ENCODE measurements around the gene PDAP1.
"Not testable (repeated sequence)": the region's sequence is repeated elsewhere in the genome, so short reads cannot be mapped to it uniquely, and the experiment has no call there.

DNA sequence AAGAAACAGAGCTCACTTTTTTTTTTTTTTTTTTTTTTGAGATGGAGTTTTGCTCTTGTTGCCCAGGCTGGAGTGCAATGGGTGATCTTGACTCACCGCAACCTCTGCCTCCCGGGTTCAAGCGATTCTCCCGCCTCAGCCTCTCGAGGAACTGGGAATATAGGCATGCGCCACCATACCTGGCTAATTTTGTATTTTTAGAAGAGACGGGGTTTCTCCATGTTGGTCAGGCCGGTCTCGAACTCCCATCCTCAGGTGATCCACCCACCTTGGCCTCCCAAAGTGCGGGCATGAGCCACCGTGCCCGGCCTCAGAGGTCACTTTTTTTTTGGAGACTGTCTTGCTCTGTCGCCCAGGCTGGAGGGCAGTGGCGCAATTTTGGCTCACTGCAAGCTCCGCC, 49.9 kb downstream of the PDAP1 start:
- TF ChIP-seq, protein P1, sequence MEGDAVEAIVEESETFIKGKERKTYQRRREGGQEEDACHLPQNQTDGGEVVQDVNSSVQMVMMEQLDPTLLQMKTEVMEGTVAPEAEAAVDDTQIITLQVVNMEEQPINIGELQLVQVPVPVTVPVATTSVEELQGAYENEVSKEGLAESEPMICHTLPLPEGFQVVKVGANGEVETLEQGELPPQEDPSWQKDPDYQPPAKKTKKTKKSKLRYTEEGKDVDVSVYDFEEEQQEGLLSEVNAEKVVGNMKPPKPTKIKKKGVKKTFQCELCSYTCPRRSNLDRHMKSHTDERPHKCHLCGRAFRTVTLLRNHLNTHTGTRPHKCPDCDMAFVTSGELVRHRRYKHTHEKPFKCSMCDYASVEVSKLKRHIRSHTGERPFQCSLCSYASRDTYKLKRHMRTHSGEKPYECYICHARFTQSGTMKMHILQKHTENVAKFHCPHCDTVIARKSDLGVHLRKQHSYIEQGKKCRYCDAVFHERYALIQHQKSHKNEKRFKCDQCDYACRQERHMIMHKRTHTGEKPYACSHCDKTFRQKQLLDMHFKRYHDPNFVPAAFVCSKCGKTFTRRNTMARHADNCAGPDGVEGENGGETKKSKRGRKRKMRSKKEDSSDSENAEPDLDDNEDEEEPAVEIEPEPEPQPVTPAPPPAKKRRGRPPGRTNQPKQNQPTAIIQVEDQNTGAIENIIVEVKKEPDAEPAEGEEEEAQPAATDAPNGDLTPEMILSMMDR (conservative IDR thresholded peaks at IDR 0.05; ENCODE audit: low read length): not testable (repeated sequence)
- TF ChIP-seq EZH2phosphoT487 (IDR thresholded peaks at IDR 0.05; ENCODE audit: borderline replicate concordance): not testable (repeated sequence)

All from Loucy (cell line).